Inferior parietal cortex (tissue), 1 donor: ENCODE measurements around the gene GTSE1.
A peak's percentile ranks its signal among the peaks of the same experiment; 100 is the strongest.

Experiments used
- DNase-seq: peaks from one replicate; pipeline ENCODE4 v3.0.0-alpha.2; 2016; ENCODE audit errors: extremely low spot score

The GTSE1 gene

DNA sequence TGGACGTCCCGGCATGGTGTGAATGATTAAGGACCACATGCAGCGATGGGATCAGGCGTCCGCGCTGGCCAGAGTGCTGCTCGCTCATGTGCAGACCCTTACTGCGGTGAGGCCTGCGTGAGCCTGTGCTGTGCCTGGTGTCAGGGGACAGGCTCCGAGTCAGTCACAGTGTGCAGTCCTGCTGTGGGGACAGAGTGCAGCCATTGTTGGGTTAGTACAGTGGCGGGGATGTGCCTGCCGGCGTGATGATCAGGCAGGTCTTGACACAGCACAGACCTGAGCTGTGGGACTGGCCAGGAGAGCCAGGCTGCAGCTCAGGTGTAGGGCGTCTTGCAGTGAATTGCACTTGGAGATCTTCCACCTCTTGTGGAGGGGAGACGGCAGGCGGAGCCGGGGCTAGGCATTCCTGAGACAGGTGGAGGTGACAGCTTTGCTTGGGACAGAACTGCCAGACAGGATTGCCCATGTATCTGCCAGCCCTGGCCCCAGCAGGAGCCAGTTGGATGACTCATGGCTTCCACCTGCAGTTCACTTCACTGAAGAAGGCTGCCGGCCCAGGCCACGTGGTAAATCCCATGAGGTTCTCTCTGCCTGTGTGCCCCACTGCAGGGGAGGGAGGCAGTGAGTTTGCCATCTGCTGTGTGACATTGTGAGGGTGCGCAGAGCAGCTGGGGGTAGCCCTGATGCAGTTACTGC lies 56.2 kb downstream of the GTSE1 start:
- DNase-seq: no peak

DNA sequence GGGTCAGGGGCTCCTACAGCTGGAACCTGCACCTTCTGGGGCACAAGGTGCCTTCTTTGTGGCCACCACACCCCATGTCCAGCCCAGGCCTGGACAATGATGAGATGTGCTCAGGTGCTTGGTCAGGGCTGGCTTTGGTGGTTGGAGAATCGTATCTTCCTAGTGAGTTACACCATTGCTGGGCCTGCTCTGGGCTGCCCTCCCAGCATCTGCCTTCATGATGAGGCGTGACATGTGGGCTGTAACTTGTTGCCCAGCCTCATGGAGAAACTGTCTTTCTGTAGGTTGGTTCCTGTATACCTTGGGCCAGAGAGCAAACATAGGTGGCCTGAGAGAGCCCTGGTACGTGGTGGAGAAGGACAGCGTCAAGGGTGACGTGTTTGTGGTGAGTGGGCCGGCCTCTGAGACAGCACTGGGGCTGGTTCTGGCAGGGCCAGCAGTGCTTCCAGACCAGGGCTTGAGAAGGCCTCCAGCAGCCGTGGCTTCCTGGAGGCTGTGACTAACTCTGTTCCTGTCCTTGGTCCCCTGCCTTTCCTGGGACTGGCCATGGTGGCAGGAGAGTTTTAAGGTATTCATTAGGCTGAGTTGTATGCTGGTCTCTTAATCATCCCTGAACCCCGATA lies 56.9 kb downstream of the GTSE1 start:
- DNase-seq: no peak

DNA sequence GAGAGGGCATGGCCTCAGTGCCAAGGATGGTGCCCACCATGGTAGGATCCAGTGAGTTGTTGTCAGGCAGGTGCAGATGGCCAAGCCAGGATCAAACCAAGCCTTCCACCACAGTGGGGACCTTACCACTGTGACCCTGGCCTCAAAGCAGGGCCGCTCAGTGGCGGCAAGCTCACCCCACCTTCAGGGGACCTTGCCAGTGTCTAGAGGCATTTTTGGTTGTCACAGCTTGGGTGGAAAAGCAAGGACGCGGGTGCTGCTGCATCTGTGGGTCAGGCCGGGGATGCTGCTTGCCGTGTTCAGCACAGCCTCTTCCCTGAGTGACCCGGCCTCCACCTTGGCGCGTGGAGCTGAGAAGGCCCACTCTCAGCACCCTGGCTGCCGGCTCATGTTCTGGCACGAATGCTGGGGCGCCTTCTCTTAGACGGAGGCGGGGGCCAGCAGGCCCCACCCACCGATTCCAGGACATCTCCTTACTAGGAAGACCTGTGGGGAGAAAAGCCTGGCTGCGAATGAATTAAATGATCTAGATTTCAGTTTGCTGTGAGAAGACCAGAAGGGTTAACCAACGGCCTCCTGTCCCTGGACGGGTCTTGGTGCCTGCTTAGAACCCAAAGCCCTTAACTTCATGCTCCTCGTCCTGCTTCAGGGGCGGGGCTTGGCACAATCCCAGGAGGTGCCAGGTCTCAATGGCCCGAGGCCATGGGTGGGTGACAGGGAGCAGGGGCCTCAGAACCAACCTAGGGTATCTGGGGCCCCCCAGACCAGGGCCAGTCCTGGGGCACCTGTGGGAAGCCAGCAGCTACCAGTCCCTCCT lies 57.7 kb downstream of the GTSE1 start:
- DNase-seq: no peak

DNA sequence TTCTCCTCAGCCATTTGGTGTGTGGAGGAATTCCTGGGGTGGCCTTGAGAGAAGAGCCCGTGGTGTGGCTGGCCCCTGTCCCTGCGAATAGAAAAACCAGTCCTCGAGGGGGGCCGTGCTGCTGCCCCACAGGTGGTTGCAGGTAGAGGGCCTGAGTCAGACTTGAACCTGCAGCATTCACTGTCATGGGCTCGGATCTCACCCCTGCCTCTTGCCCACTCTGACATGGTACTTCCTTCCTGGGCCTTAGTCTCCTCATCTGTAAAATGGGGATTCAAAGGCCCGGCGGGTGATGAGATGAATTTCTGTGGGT lies 58.3 kb downstream of the GTSE1 start:
- DNase-seq: no peak

DNA sequence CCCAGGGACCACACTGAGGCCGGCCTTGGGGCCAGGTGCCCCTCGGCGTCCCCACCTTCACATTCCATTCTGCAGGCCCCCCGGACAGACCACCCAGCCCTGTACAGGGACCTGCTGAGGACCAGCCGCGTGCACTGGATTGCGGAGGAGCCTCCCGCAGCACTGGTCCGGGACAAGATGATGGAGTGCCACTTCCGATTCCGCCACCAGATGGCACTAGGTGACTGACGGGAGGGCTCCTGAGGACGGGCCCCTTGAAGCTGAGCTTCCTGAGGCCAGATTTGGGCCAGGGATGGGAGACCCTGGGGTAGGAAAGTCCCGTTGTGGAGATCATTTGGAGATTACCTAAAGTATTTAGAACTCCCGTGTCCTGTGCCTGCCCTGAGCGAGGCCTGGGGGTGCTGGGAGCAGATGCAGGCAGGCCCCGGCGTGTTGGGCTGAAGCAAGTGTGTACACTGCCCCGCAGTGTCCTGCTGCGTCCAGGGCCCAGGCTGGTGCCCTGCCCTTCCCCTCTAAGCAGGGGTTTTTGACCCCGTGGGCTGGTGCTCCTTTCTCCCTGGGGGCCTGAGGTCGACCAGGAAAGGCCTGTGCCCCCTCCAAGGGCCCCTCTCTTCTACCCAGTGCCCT lies 58.8 kb downstream of the GTSE1 start:
- peak; percentile 73 for DNase-seq

DNA sequence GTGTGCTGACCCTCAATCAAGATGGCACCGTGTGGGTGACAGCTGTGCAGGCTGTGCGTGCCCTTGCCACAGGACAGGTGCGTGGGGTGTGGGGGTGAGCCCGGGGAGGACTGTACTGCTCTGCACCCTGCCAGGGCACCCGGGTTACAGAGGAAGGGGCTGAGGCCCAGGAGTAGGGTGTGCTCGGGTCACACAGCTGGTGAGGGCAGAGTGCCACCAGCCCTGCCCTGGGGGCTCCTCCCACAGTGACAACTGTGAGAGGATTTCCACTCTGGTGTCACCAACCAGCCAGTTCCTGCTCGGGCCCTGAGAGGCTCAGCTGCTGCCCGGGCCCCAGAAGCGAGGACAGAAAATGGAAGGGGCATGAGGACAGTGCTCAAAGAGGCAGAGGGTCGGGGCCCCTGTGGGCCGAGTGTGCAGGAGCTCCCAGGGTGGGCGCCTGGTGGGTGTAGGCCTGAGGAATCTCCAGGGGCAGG lies 59.4 kb downstream of the GTSE1 start:
- no peak for DNase-seq

DNA sequence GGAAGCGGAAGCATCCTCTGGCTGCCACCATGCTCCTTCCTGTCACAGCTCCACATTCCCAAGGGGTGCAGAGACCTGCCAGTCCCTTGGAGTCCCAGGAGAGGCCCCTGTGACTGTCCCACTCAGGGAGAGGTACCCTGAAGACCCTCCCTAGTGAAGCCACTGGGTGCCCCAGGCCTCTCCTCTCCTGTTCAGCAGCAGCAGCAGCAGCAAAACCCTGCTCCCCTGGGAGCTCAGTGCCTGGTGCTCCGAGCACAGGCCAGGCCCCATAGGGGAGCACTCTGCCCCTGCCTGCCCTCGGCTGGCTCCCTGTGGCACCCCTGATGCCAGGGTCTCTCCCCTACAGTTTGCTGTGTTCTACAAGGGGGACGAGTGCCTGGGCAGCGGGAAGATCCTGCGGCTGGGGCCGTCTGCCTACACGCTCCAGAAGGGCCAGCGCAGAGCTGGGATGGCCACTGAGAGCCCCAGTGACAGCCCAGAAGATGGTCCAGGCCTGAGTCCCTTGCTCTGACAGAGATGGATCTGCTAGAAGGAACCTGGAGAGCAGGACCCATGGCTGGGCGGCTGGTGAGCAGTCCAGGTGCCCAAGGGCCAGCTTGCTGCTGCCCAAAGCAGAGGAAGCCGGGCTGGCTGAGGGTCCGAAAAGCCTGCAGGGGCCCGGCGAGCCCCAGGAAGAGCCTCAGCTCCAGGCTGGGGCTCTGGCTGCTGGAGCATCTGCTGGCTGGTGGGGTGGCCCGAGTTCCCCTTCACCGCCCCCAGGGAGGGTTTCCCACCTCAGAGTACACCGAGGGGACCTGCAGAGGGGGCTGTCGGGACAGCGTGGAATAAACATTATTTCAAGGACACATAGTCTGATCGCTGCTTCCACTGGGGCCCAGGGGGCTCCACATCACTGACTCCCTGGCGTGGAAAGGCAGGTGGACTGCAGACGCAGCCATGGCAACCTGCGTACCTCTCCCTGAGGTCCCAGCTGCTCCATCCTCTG lies 60.1 kb downstream of the GTSE1 start:
- no peak for DNase-seq

DNA sequence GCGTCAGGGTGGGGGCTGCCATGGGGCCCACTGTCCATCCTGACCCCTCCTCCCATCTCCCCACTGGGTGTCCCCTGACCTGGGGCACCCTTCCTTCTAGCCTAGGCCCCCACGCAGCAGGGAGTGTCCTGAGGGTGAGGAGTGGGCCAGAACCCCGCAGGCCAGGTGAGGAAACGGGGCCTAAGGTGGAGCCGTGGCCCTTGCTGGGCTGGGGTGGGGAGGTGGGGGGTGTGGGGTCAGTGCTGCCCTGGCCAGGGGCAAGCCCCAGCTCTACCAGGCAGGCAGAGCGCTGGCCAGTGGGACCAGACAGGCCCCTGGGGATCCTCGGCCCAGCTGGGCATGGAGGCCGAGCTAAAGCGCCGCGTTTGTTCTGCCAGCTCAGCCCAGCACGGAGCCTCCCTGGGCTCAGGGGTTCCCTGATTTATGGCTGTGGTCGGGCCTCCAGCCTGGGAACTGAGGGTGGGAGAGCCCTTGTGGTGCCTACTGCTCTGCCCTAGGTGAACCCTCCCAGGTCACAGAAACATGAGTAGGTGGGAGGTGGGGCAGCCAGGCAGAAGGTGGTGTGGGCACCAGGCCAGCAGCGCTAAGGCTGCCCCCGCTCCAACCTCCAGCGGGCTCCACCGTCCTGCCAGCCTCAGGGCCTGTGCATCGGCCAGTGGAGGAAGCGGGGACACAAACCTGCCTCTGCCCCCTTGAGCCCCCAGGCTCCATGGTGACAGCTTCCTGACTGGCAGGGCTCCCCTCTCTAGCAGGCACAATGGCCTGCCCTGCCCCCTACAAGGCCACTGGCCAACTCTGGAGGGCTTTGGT lies 61.2 kb downstream of the GTSE1 start:
- no peak for DNase-seq

DNA sequence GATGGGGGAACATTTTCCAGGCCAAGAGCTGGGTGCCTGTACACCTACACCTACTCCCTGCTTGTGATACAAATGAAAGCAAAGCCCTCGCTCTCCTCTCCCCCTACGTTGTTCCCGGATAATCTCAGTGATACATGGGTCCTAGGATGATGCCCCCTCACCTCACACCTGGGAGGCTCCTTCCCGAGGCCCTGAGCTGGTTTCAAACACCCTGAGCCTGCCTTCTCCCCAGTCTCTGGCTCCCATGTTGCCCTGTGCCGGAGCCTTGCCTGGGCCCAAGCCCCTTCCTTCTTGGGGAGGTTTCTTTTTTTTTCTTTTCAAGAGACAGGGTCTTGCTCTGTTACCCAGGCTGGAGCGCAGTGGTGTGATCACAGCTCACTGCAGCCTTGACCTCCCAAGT lies 62.1 kb downstream of the GTSE1 start:
- DNase-seq: no peak

DNA sequence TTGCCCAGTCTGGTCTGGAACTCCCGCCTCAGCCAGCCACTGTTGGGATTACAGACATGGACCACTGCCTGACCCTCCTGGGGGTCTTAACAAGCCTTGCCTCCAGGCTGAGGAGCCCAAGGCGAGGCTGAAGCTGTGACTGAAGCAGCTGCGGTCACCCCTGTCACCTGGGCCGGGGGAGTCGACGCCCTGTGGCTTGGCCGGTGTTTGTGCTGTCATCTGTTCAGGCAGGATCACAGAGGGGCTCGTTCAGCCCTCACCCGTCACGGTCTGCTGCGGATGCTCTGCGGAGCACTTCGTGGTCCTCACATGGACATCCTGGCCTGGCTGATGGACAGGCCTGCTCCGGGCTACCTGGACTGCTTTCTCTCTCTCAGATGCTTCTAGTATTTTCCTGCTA lies 62.7 kb downstream of the GTSE1 start:
- no peak for DNase-seq

DNA sequence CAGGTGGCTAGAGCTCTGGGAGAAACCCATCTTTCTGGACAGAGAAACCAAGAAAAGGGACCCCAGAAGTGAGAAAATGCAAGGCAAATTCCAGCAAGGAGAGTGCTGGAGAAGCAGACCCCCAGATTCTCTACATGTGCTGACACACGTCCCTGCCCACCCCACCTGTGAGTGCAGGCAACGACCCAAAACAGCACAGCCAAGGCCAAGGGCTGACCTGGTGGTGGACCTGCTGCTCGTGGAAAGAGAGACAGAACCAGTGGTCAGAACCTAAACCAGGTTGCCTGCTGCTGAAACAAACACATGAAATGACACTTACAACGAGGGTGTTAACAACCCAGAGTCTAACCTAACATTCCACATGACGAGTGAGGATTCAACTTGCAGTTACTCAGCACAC lies 63.4 kb downstream of the GTSE1 start:
- DNase-seq: no peak

DNA sequence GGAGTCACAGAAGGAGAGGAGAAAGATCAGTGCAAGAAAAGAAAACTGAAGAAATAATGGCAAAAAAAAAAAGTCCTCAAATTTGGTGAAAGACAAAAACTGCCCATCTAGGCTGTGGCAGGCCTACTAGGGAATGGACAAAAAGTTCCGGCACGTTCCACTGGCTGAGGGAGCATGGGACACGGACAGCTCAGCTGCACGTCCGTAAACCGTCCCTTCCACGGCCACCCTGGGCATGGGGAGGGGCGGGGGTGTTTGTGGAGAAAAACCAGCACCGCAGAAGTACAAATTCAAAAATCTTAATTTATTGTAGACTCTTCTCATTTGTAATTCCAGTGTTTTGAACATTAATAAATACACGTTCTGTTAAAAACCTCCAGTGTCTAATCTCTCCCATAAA lies 64.2 kb downstream of the GTSE1 start:
- DNase-seq: no peak

DNA sequence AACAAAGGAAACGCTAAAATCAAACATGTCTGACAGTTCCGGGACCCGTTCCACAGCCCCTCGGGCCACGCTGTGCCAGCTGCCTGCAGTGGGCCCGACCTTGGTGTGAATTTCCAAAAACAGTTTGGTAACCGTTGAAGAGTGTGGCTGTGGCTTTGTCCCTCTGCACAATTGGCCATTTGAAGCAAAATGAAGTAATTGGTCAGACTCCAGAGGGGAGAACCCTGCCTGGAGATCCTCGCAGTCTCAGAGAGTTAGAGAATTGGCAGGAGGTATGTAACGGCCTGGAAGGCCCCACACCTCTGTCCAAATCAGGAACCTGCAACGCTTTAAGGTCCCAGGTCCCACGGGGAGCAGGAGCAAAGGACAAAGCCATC lies 65.1 kb downstream of the GTSE1 start:
- no peak for DNase-seq

DNA sequence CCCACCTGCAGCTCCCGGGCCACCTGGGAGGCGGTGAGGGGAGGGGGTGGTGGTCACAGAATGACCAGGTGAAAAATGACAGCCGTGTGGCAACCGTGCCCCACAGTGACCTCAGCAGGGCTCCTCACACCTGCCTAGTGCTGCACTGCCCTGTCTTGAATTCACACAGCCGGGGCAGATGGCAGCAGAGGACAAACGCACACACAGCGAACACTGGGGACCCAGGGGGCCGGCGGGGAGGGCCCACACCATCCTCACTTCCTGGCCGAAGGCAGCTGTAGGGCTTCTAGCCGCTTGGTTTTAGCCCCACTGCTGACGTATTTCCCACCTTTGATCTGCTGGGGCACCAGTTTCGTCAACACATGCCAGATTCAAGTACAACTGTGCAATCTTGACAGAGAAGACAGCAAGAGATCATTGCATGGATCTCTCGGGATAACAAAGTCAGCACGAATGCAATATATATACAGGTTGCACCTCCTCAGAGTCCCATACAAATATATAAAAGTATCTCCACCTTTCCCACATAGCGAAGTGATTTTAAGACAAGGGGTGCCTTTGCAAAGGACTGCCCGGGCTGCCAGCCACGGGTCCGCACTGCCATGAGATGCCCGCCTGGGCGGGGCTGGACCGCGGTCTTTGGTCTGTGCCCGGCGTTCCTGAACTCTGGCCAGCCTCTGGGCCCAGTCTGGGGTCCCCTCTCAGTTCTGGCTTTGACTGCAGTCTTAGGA lies 65.7 kb downstream of the GTSE1 start:
- no peak for DNase-seq

DNA sequence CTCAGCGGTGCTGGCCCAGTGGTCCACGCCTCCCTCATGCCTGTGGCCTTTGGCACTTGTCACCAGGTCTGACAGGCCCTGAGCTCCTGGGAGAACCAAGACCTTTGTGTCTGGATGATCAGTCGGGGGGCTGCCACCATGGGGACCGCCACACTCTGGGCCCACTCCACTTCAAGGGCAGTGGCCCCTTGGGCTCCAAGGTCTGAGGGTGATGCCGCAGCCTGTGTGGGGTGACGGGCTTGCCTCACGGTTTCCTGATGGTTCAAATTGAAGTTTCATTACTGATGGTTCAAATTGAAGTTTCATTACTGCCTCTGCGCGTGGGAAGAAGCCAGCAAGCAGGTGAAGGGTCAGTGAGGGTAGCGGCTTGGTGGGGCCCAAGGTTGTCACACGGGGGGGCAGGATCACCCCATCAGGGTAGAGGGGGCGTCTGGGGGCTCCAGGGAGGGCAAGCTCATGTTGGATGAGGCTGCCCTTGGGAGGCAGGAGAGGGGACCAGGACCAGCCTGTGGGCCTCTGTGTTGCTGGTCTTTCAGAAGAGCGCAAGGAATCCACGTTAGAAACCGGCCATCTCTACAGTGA lies 66.4 kb downstream of the GTSE1 start:
- no peak for DNase-seq

DNA sequence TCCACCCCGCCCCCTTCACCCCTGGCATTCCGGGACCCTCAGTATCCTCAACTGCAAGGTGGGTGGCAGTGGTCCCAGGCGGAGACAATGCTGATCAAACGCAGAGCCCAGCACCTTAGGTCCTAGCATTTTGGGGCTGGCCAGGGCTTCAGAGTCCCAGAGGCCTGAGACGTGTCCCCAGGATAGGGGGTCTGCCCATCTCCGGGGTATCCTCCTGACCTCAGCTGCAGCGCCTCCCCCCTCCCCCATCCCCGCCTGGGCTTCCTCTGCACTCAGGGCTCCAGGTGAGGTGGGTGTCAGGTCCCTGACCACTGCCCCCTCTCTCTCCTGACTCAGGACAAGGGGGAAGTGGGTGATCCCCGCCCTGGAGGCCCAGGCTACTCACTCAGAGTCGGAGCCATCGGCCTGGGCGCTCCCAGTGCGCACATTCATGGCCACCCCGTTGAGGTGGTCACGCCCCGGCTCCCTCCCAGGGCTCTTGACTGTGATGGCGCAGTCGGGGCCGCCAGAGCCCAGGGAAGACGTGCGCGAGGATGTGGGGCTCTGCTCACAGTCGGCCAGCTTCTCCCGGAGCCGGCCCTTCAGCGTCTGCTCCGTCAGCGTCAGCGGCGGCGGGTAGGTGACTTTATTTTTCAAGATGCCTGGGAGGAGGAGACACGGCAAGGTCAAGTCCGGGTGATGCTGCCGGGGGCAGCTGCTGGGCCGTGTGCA lies 67.1 kb downstream of the GTSE1 start:
- DNase-seq: no peak

DNA sequence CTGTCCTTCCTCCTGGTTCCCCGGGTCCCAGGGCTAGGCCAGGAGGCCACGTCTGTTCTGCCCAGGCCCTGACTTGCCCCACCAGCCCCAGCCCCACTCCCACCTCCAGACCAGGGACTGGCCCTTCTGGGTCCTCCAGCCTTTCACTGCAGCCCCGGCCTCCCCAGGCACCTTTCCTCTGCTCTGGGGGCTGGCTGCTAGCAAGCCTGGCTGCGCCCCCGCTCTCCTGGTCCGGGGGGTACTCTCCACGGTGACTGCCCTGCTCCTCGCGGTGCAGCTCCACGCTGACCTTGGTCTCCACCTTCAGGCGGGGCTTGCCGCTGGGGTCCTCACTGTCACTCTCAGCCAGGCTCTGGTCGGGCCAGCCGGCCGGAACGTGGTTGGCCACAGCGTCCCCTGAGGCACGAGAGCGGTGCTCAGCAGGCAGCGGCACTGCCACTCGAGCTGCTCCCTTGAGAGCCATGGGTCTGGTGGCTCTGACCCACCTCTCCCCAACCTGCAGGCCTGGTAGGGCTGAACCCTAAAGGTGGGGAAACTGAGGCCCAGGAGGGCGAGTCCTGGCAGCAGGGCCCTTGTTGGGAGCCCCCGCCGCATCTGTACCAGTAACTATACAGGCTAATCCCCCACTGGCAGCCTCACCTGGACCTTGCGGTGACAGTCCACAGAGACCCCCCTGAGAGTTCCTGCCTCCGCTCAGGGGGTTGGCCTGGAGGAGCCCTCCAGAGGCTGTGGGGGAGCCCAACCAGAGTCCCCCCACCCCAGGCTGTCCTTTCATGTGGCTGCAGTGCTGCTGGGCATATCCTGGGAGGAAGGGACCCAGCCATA lies 67.9 kb downstream of the GTSE1 start:
- no peak for DNase-seq

DNA sequence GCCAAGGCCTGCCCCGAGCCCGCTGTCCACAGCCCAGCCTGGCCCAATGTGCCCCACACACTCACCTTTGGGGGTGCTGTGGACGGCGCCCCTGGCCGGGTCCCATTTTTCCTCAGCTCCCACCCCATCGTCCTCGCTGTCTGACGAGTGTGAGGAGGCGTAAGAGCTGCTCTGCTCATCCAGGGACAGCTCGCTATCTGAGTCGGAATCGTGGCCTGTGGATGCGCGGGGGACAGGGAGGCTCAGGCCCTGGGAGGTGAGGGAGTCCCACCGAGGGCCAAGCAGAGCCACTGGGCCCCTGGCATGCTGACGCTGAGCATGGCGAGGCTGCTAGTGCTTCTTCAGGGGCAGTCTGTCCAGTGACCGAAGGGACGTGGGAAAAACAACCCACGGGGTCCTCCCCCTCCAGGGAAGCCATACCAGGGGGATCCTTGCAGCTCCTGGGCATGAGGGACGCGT lies 68.5 kb downstream of the GTSE1 start:
- DNase-seq: no peak
